Keratinocyte (primary cell): Measurements from ENCODE around the gene CSE1L. TPM values are rescaled to one million over a fixed set of nuclear protein-coding genes. Genes with fewer than 3 reads are reported as not detected.

Experiments used
- DNase-seq: peaks from one replicate; pipeline ENCODE4 v3.0.0-alpha.2; 2011; ENCODE audit warnings: low read depth, missing footprints, low spot score
- FAIRE-seq: peaks from 2 replicates; lab custom pipeline; 2011; peaks lifted over from hg19 to GRCh38; lab: Jason Lieb, UNC
- H2AFZ ChIP-seq: 2 replicates; pipeline ENCODE4 v1.6.0; 2012; ENCODE audit warnings: low read length, control low read depth, inconsistent platforms; ENCODE audit not compliant: control insufficient read depth
- H3K27ac ChIP-seq: 2 replicates; pipeline ENCODE4 v1.5.1; 2011; ENCODE audit warnings: low read length; ENCODE audit not compliant: control insufficient read depth, insufficient read depth
- H3K27me3 ChIP-seq: 3 replicates; pipeline ENCODE4 v1.6.0; 2011; ENCODE audit warnings: low read length; ENCODE audit not compliant: control insufficient read depth, insufficient read depth; ENCODE audit errors: extremely low read depth
- H3K36me3 ChIP-seq, 2 experiments: 2 replicates in 1 of 2; 3 replicates in 1 of 2; pipeline ENCODE4 v1.5.1; 2011; ENCODE audit warnings: low read length in 2 of 2, mild to moderate bottlenecking in 1 of 2; ENCODE audit not compliant: control insufficient read depth in 2 of 2, insufficient read depth in 2 of 2; ENCODE audit errors: extremely low read depth in 1 of 2
- H3K4me1 ChIP-seq: 3 replicates; pipeline ENCODE4 v1.5.1; 2011; ENCODE audit warnings: low read length; ENCODE audit not compliant: control insufficient read depth, insufficient read depth; ENCODE audit errors: extremely low read depth
- H3K4me2 ChIP-seq: 3 replicates; pipeline ENCODE4 v1.6.0; 2011; ENCODE audit warnings: low read depth, low read length; ENCODE audit not compliant: control insufficient read depth, insufficient read depth; ENCODE audit errors: extremely low read depth
- H3K4me3 ChIP-seq, 3 experiments: fragments of 200-600 bp in 1 of 3; sonication (generic) in 1 of 3; 2 replicates in 2 of 3; 3 replicates in 1 of 3; pipeline ENCODE4 v1.5.1; 2011 to 2016; ENCODE audit warnings: low read length in 3 of 3, mild to moderate bottlenecking in 3 of 3, control low read depth in 2 of 3, inconsistent platforms in 1 of 3, low read depth in 1 of 3, mixed read lengths in 1 of 3, mixed run types in 1 of 3, moderate library complexity in 1 of 3; ENCODE audit not compliant: control insufficient read depth in 2 of 3, insufficient read depth in 2 of 3; ENCODE audit errors: extremely low read depth in 1 of 3
- H3K79me2 ChIP-seq: 2 replicates; pipeline ENCODE4 v1.6.0; 2012; ENCODE audit warnings: low read length; ENCODE audit not compliant: control insufficient read depth, insufficient read depth
- H3K9ac ChIP-seq: 3 replicates; pipeline ENCODE4 v1.6.0; 2011; ENCODE audit warnings: low read length; ENCODE audit not compliant: control insufficient read depth, insufficient read depth; ENCODE audit errors: extremely low read depth
- H3K9me1 ChIP-seq: 3 replicates; pipeline ENCODE4 v1.6.0; 2011; ENCODE audit warnings: low read length; ENCODE audit not compliant: control insufficient read depth, insufficient read depth; ENCODE audit errors: extremely low read depth
- H3K9me3 ChIP-seq: 2 replicates; pipeline ENCODE4 v1.5.1; 2012; ENCODE audit warnings: low read depth, low read length; ENCODE audit not compliant: control insufficient read depth
- H4K20me1 ChIP-seq: 3 replicates; pipeline ENCODE4 v1.6.0; 2011; ENCODE audit warnings: low read length; ENCODE audit not compliant: control insufficient read depth, insufficient read depth; ENCODE audit errors: extremely low read depth
- CTCF ChIP-seq, 3 experiments: IDR thresholded peaks in 1 of 3; conservative IDR thresholded peaks in 1 of 3; optimal IDR thresholded peaks in 1 of 3; 2 replicates in 2 of 3; 3 replicates in 1 of 3; pipeline versions ENCODE3 to v1.5.1; 2011; ENCODE audit warnings: low read length in 3 of 3, mild to moderate bottlenecking in 3 of 3, moderate library complexity in 2 of 3, control low read depth in 1 of 3, inconsistent platforms in 1 of 3; ENCODE audit not compliant: insufficient read depth in 2 of 3; ENCODE audit errors: extremely low read depth in 1 of 3
- EZH2 ChIP-seq: IDR thresholded peaks from one replicate; pipeline ENCODE4 v1.6.1; 2012; ENCODE audit warnings: inconsistent platforms, mild to moderate bottlenecking, low read length, moderate library complexity
- dilution Hi-C: fragments of 300-500 bp; cut with MboI; formaldehyde crosslinking; loops from one replicate; pipeline ENCODE4 v1.7.0; 2020; ENCODE audit warnings: low sequenced_read_pairs; ENCODE audit not compliant: extremely low pct_ligation_motif_present
- polyA plus RNA-seq, 5 experiments: library from polyadenylated mRNA; depleted of rRNA in 3 of 5; stranded (reverse) in 3 of 5; stranded (forward) in 1 of 5; unstranded in 1 of 5; fragments of >200 nt; gene quantifications; 1 replicate in 1 of 5; 2 replicates in 3 of 5; 3 replicates in 1 of 5; pipeline versions ENCODE4 v1.2.1 to v1.2.3, GENCODE V29; 2011 to 2012; ENCODE audit warnings: missing spikeins in 2 of 5, low read depth in 1 of 5, low replicate concordance in 1 of 5

CSE1L gene
- polyA plus RNA-seq, 1 donor (not counting 4 experiments of a cell fraction or from before 2014, with no cell fraction given) = 134 TPM

DNA sequence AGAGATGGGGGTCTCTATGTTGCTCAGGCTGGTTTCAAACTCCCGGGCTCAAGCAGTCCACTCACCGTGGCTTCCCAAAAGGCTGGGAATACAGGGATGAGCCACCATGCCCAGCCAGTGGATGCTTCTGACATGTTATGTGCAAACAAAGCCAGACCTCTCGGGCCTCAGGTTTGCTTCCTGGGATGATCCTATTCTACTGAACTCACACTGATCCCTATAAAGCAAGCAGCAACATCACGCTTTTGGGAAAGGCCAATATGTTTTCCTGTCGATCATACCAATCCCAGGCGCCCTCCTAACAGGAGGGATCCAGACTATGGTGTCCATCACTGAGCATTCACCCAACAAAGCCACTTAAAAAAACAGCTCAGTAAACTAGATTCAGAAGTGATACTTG is 60.2 kb downstream of the CSE1L start:
- H3K4me3 ChIP-seq = no peak overlapping the region
- H3K9ac ChIP-seq = no peak overlapping the region
- DNase-seq (no peak), FAIRE-seq (no peak)
- no peaks in the 10 kb centered on the region for H3K9me1 ChIP-seq
- H3K79me2 ChIP-seq = no peaks in the 10 kb centered on the region
- no peaks in the 10 kb centered on the region for H3K4me1 ChIP-seq
- H3K9me3 ChIP-seq = no peaks in the 10 kb centered on the region
- H3K4me2 ChIP-seq = no peak overlapping the region
- H3K36me3 ChIP-seq = peaks cover 8 to 13% of the 10 kb centered on the region in 2 experiments
- H3K27me3 ChIP-seq = no peaks in the 10 kb centered on the region
- H3K27ac ChIP-seq = no peak overlapping the region
- no peaks in the 10 kb centered on the region for H4K20me1 ChIP-seq
- H2AFZ ChIP-seq = no peak overlapping the region
- dilution Hi-C loops = no loop called here
- TF ChIP-seq EZH2 (no peak), CTCF (optimal IDR thresholded peaks at IDR 0.05 in 1 of 3, IDR thresholded peaks at IDR 0.05 in 1 of 3, conservative IDR thresholded peaks at IDR 0.05 in 1 of 3; ENCODE audit: extremely low read depth in 1 of 3, insufficient read depth in 2 of 3, low read length in 3 of 3) (no peak)

DNA sequence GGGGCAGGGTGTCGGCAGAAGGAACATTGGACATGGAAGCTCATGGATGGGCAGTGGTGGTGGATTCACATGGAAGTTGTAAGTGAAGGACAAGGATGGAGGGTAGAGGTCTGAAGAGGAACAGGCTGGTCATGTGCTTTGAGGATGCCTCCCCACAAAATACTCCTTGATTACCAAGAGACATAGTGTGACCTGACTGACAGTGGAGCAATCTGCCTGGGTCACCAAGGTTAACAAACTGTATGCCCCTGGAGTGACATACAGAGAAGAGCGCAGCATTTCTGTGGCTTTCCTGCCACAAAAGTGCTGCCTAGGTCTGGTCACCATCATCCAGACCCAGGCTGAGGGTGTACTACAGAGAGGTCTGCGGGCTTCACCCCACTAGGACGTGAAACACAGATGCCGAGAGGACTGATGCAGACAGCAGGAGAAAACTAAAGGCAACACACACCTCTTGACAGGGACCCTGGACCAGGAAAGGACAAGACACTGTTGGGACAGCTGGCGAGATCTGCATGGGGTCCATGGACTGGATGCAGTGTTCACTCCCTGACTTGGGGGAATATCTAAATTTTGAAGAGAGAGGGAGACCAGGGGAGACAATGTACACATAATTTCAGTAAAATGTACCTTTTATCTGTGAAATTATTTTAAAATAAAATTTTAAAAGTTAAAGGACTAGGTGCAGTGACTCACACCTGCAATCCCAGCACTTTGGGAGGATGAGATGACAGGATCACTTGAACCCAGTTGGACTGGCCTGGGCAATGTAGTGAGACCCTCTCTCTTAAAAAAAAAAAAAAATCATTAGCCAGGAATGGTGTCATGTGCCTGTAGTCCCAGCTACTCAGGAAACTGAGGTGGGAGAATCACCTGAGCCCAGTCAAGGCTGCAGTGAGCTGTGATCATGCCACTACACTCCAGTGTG is 64.9 kb downstream of the CSE1L start:
- no peak overlapping the region for H2AFZ ChIP-seq
- no peaks in the 10 kb centered on the region for H4K20me1 ChIP-seq
- H3K79me2 ChIP-seq = no peaks in the 10 kb centered on the region
- no peak for FAIRE-seq
- no peaks in the 10 kb centered on the region for H3K9me3 ChIP-seq
- no peaks in the 10 kb centered on the region for H3K4me1 ChIP-seq
- dilution Hi-C loops = no loop called here
- H3K27ac ChIP-seq = no peak overlapping the region
- DNase-seq = no peak
- TF ChIP-seq EZH2 (no peak), CTCF (optimal IDR thresholded peaks at IDR 0.05 in 1 of 3, IDR thresholded peaks at IDR 0.05 in 1 of 3, conservative IDR thresholded peaks at IDR 0.05 in 1 of 3; ENCODE audit: extremely low read depth in 1 of 3, insufficient read depth in 2 of 3, low read length in 3 of 3) (no peak)
- peaks cover 5 to 10% of the 10 kb centered on the region in 2 experiments for H3K36me3 ChIP-seq
- no peak overlapping the region for H3K9ac ChIP-seq
- no peak overlapping the region for H3K4me3 ChIP-seq
- no peaks in the 10 kb centered on the region for H3K27me3 ChIP-seq
- no peaks in the 10 kb centered on the region for H3K9me1 ChIP-seq
- H3K4me2 ChIP-seq = no peak overlapping the region
